Cardiac muscle cell (in vitro differentiated cells and primary cell): Measurements from ENCODE around the gene MOB3A. TPM values are rescaled to one million over a fixed set of nuclear protein-coding genes. Genes with fewer than 3 reads are reported as not detected.

Experiments used
- DNase-seq, 2 donors: peaks; one replicate each; pipeline versions ENCODE4 v3.0.0 to v3.0.0-alpha.2; 2010 to 2017; ENCODE audit warnings: low read depth in 1 of 2, low spot score in 1 of 2
- H3K27ac ChIP-seq: fragments of 200-600 bp; sonication (generic); 2 replicates; pipeline ENCODE4 v1.5.1; 2016
- H3K27me3 ChIP-seq: fragments of 200-600 bp; sonication (generic); 2 replicates; pipeline ENCODE4 v1.6.0; 2016; ENCODE audit warnings: control low read depth
- H3K36me3 ChIP-seq: fragments of 200-600 bp; sonication (generic); 2 replicates; pipeline ENCODE4 v1.5.1; 2016; ENCODE audit warnings: control low read depth
- H3K4me1 ChIP-seq: fragments of 200-600 bp; sonication (generic); 2 replicates; pipeline ENCODE4 v1.8.1; 2017; ENCODE audit warnings: low read depth, mild to moderate bottlenecking, mixed run types
- H3K4me3 ChIP-seq: fragments of 200-600 bp; sonication (generic); 2 replicates; pipeline ENCODE4 v1.5.1; 2016; ENCODE audit warnings: mild to moderate bottlenecking
- H3K9me3 ChIP-seq: fragments of 200-600 bp; sonication (generic); 2 replicates; pipeline ENCODE4 v1.5.1; 2017; ENCODE audit warnings: low read depth, mild to moderate bottlenecking, control low read depth
- CTCF ChIP-seq: IDR thresholded peaks from 2 replicates; pipeline ENCODE4 v1.5.1; 2012; ENCODE audit warnings: low read depth, mild to moderate bottlenecking, low read length
- polyA plus RNA-seq: library from polyadenylated mRNA; unstranded; fragments of >200 nt; fragmentation: Nextera tagmentation; extraction: Ambion mirVana; gene quantifications from 2 replicates; pipeline ENCODE4 v1.2.1, GENCODE V29; 2016
- total RNA-seq: library from RNA; depleted of rRNA; stranded (reverse); fragments of >200 nt; gene quantifications from 2 replicates; pipeline ENCODE4 v1.2.3, GENCODE V29; 2016

The MOB3A gene
- total and polyA plus RNA-seq, 2 experiments from 2014 or later = 15.1 to 21.6 TPM

GRCh38 chr19:2113439-2114211, 17.5 kb upstream of the MOB3A start:
- Histone ChIP-seq H3K4me1 (no peaks in the 10 kb centered on the region), H3K9me3 (no peaks in the 10 kb centered on the region), H3K4me3 (no peak overlapping the region), H3K36me3 (peaks cover 73% of the 10 kb centered on the region), H3K27ac (no peak overlapping the region), H3K27me3 (no peaks in the 10 kb centered on the region)
- TF ChIP-seq CTCF = no peak
- DNase-seq = no peak

- Histone ChIP-seq H3K4me3 (no peak overlapping the region), H3K9me3 (no peaks in the 10 kb centered on the region), H3K27me3 (no peaks in the 10 kb centered on the region), H3K4me1 (no peaks in the 10 kb centered on the region), H3K36me3 (peaks cover 75% of the 10 kb centered on the region), H3K27ac (no peak overlapping the region)
- no peak for TF ChIP-seq CTCF
- DNase-seq = no peak
Observed at GRCh38 chr19:2112516-2113320, 16.6 kb upstream of the MOB3A start.

- H3K27ac ChIP-seq = no peak overlapping the region
- no peak overlapping the region for H3K4me3 ChIP-seq
- no peaks in the 10 kb centered on the region for H3K4me1 ChIP-seq
- H3K9me3 ChIP-seq = no peaks in the 10 kb centered on the region
- DNase-seq = no peak
- H3K36me3 ChIP-seq = peaks cover 68% of the 10 kb centered on the region
- no peak for TF ChIP-seq CTCF
- no peaks in the 10 kb centered on the region for H3K27me3 ChIP-seq
Observed at GRCh38 chr19:2111886-2112285, 15.8 kb upstream of the MOB3A start.

GRCh38 chr19:2111425-2111824, 15.3 kb upstream of the MOB3A start:
- TF ChIP-seq CTCF = no peak
- Histone ChIP-seq H3K9me3 (no peaks in the 10 kb centered on the region), H3K27me3 (no peaks in the 10 kb centered on the region), H3K4me3 (no peak overlapping the region), H3K36me3 (peaks cover 67% of the 10 kb centered on the region), H3K4me1 (no peaks in the 10 kb centered on the region), H3K27ac (no peak overlapping the region)
- no peak for DNase-seq

- DNase-seq = no peak
- no peak overlapping the region for H3K4me3 ChIP-seq
- TF ChIP-seq CTCF = peak; percentile 9
- no peaks in the 10 kb centered on the region for H3K27me3 ChIP-seq
- peaks cover 66% of the 10 kb centered on the region for H3K36me3 ChIP-seq
- H3K9me3 ChIP-seq = no peaks in the 10 kb centered on the region
- H3K27ac ChIP-seq = no peak overlapping the region
- no peaks in the 10 kb centered on the region for H3K4me1 ChIP-seq
Observed at GRCh38 chr19:2110822-2111221, 14.7 kb upstream of the MOB3A start.
